H1 (cell line): ENCODE data around the gene HGFAC. TPM values are rescaled to one million over a fixed set of nuclear protein-coding genes. Genes with fewer than 3 reads are reported as not detected.

Experiments used
- CTCF ChIA-PET: fragments of 300-600 bp; sonication (Branson Sonifier 250); formaldehyde crosslinking; loops from one replicate; lab custom pipeline; 2021; ENCODE audit not compliant: partially characterized antibody; lab: Charles Lee
- POLR2A ChIA-PET: fragments of 300-600 bp; sonication (Branson Sonifier 250); formaldehyde crosslinking; loops from one replicate; lab custom pipeline; 2021; ENCODE audit warnings: inconsistent platforms; ENCODE audit not compliant: partially characterized antibody; lab: Charles Lee
- DNase-seq, 2 experiments: peaks; one replicate each; pipeline versions ENCODE4 v3.0.0 to v3.0.0-alpha.2; 2010 to 2022; ENCODE audit warnings: low spot score in 2 of 2, low read depth in 1 of 2, mixed read lengths in 1 of 2
- FAIRE-seq: peaks from 2 replicates; lab custom pipeline; 2011; peaks lifted over from hg19 to GRCh38; lab: Jason Lieb, UNC
- H2AFZ ChIP-seq: 2 replicates; pipeline ENCODE4 v1.8.1; 2012; ENCODE audit warnings: low read length, inconsistent platforms
- H2AK5ac ChIP-seq: 2 replicates; pipeline ENCODE4 v1.6.1; 2013; ENCODE audit warnings: low read depth, low read length
- H2BK120ac ChIP-seq: replicated peaks from 2 replicates; pipeline ENCODE3; 2013; ENCODE audit warnings: low read depth, low read length, inconsistent platforms
- H2BK12ac ChIP-seq: 2 replicates; pipeline ENCODE4 v1.6.1; 2013; ENCODE audit warnings: low read depth, low read length
- H2BK15ac ChIP-seq: 2 replicates; pipeline ENCODE4 v1.6.1; 2013; ENCODE audit warnings: low read length
- H2BK20ac ChIP-seq: 2 replicates; pipeline ENCODE4 v1.6.1; 2013; ENCODE audit warnings: low read length
- H2BK5ac ChIP-seq: 2 replicates; pipeline ENCODE4 v1.6.1; 2013; ENCODE audit warnings: low read depth, low read length
- H3K14ac ChIP-seq: 2 replicates; pipeline ENCODE4 v1.6.1; 2013; ENCODE audit warnings: inconsistent platforms; ENCODE audit not compliant: insufficient read length
- H3K18ac ChIP-seq: 2 replicates; pipeline ENCODE4 v1.6.1; 2013; ENCODE audit warnings: low read length; ENCODE audit errors: extremely low read depth
- H3K23ac ChIP-seq: 2 replicates; pipeline ENCODE4 v1.6.1; 2013; ENCODE audit warnings: inconsistent platforms; ENCODE audit not compliant: insufficient read length
- H3K23me2 ChIP-seq: 2 replicates; pipeline ENCODE4 v1.6.1; 2013; ENCODE audit warnings: low read depth, low read length
- H3K27ac ChIP-seq: 2 replicates; pipeline ENCODE4 v1.6.1; 2011; ENCODE audit warnings: low read depth, low read length, inconsistent platforms
- H3K27me3 ChIP-seq, 4 experiments: replicated peaks in 1 of 4; 1 replicate in 1 of 4; 2 replicates in 3 of 4; pipeline versions ENCODE4 v1.6.1 to v1.8.1; 2011 to 2013; ENCODE audit warnings: low read length in 3 of 4, mild to moderate bottlenecking in 3 of 4, inconsistent platforms in 2 of 4, mixed read lengths in 2 of 4, moderate library complexity in 1 of 4; ENCODE audit not compliant: control insufficient read depth in 3 of 4, insufficient read depth in 3 of 4; ENCODE audit errors: extremely low read depth in 1 of 4
- H3K36me3 ChIP-seq, 4 experiments: 2 replicates each; pipeline versions ENCODE4 v1.6.1 to v1.8.1; 2011 to 2013; ENCODE audit warnings: mild to moderate bottlenecking in 4 of 4, low read length in 3 of 4, moderate library complexity in 2 of 4, control low read depth in 1 of 4, inconsistent platforms in 1 of 4; ENCODE audit not compliant: insufficient read depth in 4 of 4, control insufficient read depth in 2 of 4
- H3K4ac ChIP-seq: replicated peaks from 2 replicates; pipeline ENCODE3; 2013; ENCODE audit warnings: low read length, low read depth, mixed read lengths, inconsistent platforms; ENCODE audit not compliant: insufficient read length
- H3K4me1 ChIP-seq, 4 experiments: replicated peaks in 1 of 4; 1 replicate in 1 of 4; 2 replicates in 3 of 4; pipeline versions ENCODE4 v1.6.1 to v1.8.1; 2011 to 2013; ENCODE audit warnings: low read length in 3 of 4, inconsistent platforms in 2 of 4, mixed read lengths in 1 of 4; ENCODE audit not compliant: insufficient read depth in 4 of 4, control insufficient read depth in 3 of 4
- H3K4me2 ChIP-seq, 2 experiments: 2 replicates each; pipeline versions ENCODE4 v1.6.1 to v1.8.1; 2011 to 2013; ENCODE audit warnings: low read depth in 2 of 2, low read length in 2 of 2, control low read depth in 1 of 2, inconsistent platforms in 1 of 2, mild to moderate bottlenecking in 1 of 2; ENCODE audit not compliant: insufficient read depth in 1 of 2
- H3K4me3 ChIP-seq, 4 experiments: fragments of 200-600, 300-600 bp in 1 of 4; sonication (generic), shearing (Covaris generic), sonication (Bioruptor Twin) in 1 of 4; 2 replicates each; pipeline versions ENCODE4 v1.5.1 to v1.8.1; 2011 to 2016; ENCODE audit warnings: low read length in 4 of 4, low read depth in 3 of 4, control low read depth in 2 of 4, inconsistent platforms in 2 of 4, mild to moderate bottlenecking in 2 of 4, mixed read lengths in 1 of 4, moderate library complexity in 1 of 4; ENCODE audit not compliant: insufficient read depth in 2 of 4; ENCODE audit errors: extremely low read depth in 1 of 4
- H3K56ac ChIP-seq: replicated peaks from 2 replicates; pipeline ENCODE3; 2013; ENCODE audit warnings: low read depth, mild to moderate bottlenecking, mixed read lengths, low read length, inconsistent platforms; ENCODE audit not compliant: insufficient read length
- H3K79me1 ChIP-seq: 2 replicates; pipeline ENCODE4 v1.6.1; 2013; ENCODE audit warnings: low read depth, low read length, control low read depth
- H3K79me2 ChIP-seq, 2 experiments: 2 replicates each; pipeline versions ENCODE4 v1.6.1 to v1.8.1; 2012 to 2013; ENCODE audit warnings: low read length in 2 of 2, mild to moderate bottlenecking in 2 of 2, inconsistent platforms in 1 of 2; ENCODE audit not compliant: insufficient read depth in 2 of 2, control insufficient read depth in 1 of 2
- H3K9ac ChIP-seq, 4 experiments: replicated peaks in 1 of 4; 1 replicate in 1 of 4; 2 replicates in 3 of 4; pipeline versions ENCODE4 v1.6.1 to v1.8.1; 2011 to 2013; ENCODE audit warnings: low read depth in 3 of 4, low read length in 3 of 4, control low read depth in 2 of 4, mild to moderate bottlenecking in 2 of 4, moderate library complexity in 2 of 4, inconsistent platforms in 1 of 4; ENCODE audit errors: extremely low read depth in 1 of 4
- H3K9me3 ChIP-seq, 2 experiments: 2 replicates each; pipeline versions ENCODE4 v1.6.1 to v1.8.1; 2012 to 2013; ENCODE audit warnings: mild to moderate bottlenecking in 2 of 2, moderate library complexity in 2 of 2, control low read depth in 1 of 2, inconsistent platforms in 1 of 2, low read depth in 1 of 2, low read length in 1 of 2, mixed read lengths in 1 of 2; ENCODE audit not compliant: insufficient read depth in 2 of 2
- H4K20me1 ChIP-seq, 2 experiments: replicated peaks in 1 of 2; 2 replicates each; pipeline versions ENCODE3 to v1.8.1; 2011 to 2013; ENCODE audit warnings: inconsistent platforms in 2 of 2, low read length in 2 of 2, mild to moderate bottlenecking in 1 of 2; ENCODE audit not compliant: insufficient read depth in 2 of 2, control insufficient read depth in 1 of 2
- H4K5ac ChIP-seq: 2 replicates; pipeline ENCODE4 v1.6.1; 2013; ENCODE audit warnings: low read length, low read depth, mixed read lengths, inconsistent platforms; ENCODE audit not compliant: insufficient read length
- H4K8ac ChIP-seq: 2 replicates; pipeline ENCODE4 v1.8.0; 2013; ENCODE audit warnings: mild to moderate bottlenecking, moderate library complexity, low read length, inconsistent platforms; ENCODE audit not compliant: insufficient read depth; ENCODE audit errors: extremely low read depth
- H4K91ac ChIP-seq: replicated peaks from 2 replicates; pipeline ENCODE3; 2013; ENCODE audit warnings: low read length, mixed read lengths, inconsistent platforms; ENCODE audit not compliant: insufficient read length
- BCL11A ChIP-seq, 2 experiments: IDR thresholded peaks; one replicate each; pipeline ENCODE4 v1.6.1; 2011; ENCODE audit warnings: low read depth in 2 of 2, low read length in 2 of 2, mild to moderate bottlenecking in 2 of 2
- CEBPB ChIP-seq: IDR thresholded peaks from 2 replicates; pipeline ENCODE4 v1.6.1; 2012; ENCODE audit warnings: low read depth, low read length
- CREB1 ChIP-seq: IDR thresholded peaks from 2 replicates; pipeline ENCODE4 v1.6.1; 2012; ENCODE audit warnings: inconsistent platforms
- HDAC2 ChIP-seq, 2 experiments: fragments of 300-600 bp in 1 of 2; sonication (generic) in 1 of 2; IDR thresholded peaks; 2 replicates each; pipeline ENCODE4 v1.6.1; 2011 to 2012; ENCODE audit warnings: low read depth in 2 of 2, low read length in 2 of 2, mild to moderate bottlenecking in 2 of 2, moderate library complexity in 2 of 2, borderline replicate concordance in 1 of 2, inconsistent platforms in 1 of 2
- HDAC6 ChIP-seq: IDR thresholded peaks from one replicate; pipeline ENCODE4 v1.7.1; 2012; ENCODE audit warnings: low read depth, mild to moderate bottlenecking, inconsistent platforms, low read length, moderate library complexity
- JUN ChIP-seq: IDR thresholded peaks from 2 replicates; pipeline ENCODE4 v1.6.1; 2011; ENCODE audit warnings: low read depth, mild to moderate bottlenecking, improper control_type of control experiment, low read length
- MAFK ChIP-seq: IDR thresholded peaks from 2 replicates; pipeline ENCODE4 v1.6.1; 2012; ENCODE audit warnings: low read depth, mild to moderate bottlenecking, improper control_type of control experiment, low read length
- RAD21 ChIP-seq, 2 experiments: IDR thresholded peaks in 1 of 2; conservative IDR thresholded peaks in 1 of 2; 2 replicates each; pipeline ENCODE4 v1.6.1; 2011; ENCODE audit warnings: low read depth in 2 of 2, low read length in 2 of 2, improper control_type of control experiment in 1 of 2, inconsistent platforms in 1 of 2, mild to moderate bottlenecking in 1 of 2, moderate library complexity in 1 of 2
- RNF2 ChIP-seq: fragments of 200-900, 300-1000 bp; sonication (generic); IDR thresholded peaks from 2 replicates; pipeline ENCODE4 v1.7.1; 2016; ENCODE audit warnings: borderline replicate concordance, low read depth, mild to moderate bottlenecking, antibody characterized with exemption, low read length; ENCODE audit not compliant: poor library complexity, severe bottlenecking; ENCODE audit errors: missing control alignments
- SP1 ChIP-seq: IDR thresholded peaks from 2 replicates; pipeline ENCODE4 v1.6.1; 2011; ENCODE audit warnings: low read depth, low read length
- SP4 ChIP-seq: IDR thresholded peaks from 2 replicates; pipeline ENCODE4 v1.6.1; 2012; ENCODE audit warnings: low read length, inconsistent platforms
- TCF12 ChIP-seq: IDR thresholded peaks from 2 replicates; pipeline ENCODE4 v1.6.1; 2011; ENCODE audit warnings: low read depth, mild to moderate bottlenecking, low read length
- WGBS, 2 experiments: shearing (Covaris generic) in 1 of 2; methylation state at CpG; one replicate each; pipeline versions ENCODE4 v1.1.6 to v1.1.7; 2013 to 2015; ENCODE audit warnings: low lambda C conversion rate in 2 of 2, mixed read lengths in 2 of 2, inconsistent platforms in 1 of 2, low coverage in 1 of 2, missing lambda C conversion rate in 1 of 2; ENCODE audit not compliant: insufficient replicate concordance in 2 of 2, insufficient coverage in 1 of 2, insufficient read length in 1 of 2; ENCODE audit errors: extremely low coverage in 1 of 2, missing lambda C conversion rate in 1 of 2; 5-methylcytosine and 5-hydroxymethylcytosine counted together
- polyA plus RNA-seq, 7 experiments: library from polyadenylated mRNA; depleted of rRNA in 3 of 7; stranded (reverse) in 5 of 7; unstranded in 2 of 7; fragments of >200 nt in 5 of 7; fragments of 200-250 nt in 2 of 7; gene quantifications; 1 replicate in 5 of 7; 2 replicates in 1 of 7; 4 replicates in 1 of 7; pipeline versions ENCODE4 v1.2.1 to v1.2.3, GENCODE V29; 2011 to 2013; ENCODE audit warnings: missing spikeins in 2 of 7, mixed read lengths in 2 of 7
- total RNA-seq: library from RNA; stranded (reverse); fragmentation: NEBNext Ultra II Directional; extraction: Animal tissue kit (Norgen Biotek cat#: 25700); gene quantifications from 2 replicates; pipeline ENCODE4 v1.2.1, GENCODE V29; 2021
- TF ChIP-seq, protein P1 (sequence below): IDR thresholded peaks from 2 replicates; pipeline ENCODE4 v1.6.1; 2012; ENCODE audit warnings: inconsistent platforms

The HGFAC gene
- total and polyA plus RNA-seq, 2 of the 8 experiments (the other 6 are each of a cell fraction or from before 2014, with no cell fraction given): 0.14 to 0.15 TPM

DNA sequence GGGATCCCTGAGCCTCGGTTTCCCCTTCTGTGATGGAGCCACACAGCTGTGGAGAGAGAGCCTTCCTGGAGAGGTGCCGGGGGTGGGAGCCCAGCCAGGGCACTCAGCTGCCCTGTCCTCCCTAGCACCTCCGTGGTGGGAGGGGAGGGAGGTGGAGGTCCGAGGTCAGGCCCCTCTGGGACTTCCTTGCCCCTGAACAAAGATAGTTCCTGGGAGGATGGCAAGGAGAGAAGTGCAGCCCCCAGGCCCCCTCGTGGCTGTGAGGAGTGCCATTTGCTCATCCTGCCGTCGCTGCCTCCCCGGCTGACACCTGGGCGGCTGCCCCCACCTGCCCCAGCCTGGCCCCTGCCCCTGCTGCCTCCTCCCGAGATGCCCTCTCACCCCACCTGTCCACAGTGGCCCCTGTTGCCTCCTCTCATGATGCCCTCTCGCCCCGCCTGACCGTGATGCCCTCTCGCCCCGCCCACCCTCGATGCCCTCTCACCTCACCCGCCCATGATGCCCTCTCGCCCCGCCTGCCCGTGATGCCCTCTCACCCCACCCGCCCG is 34.0 kb downstream of the HGFAC start:
- Histone ChIP-seq H4K91ac (no peak overlapping the region), H3K9ac (no peak overlapping the region), H4K5ac (no peak overlapping the region), H2BK20ac (no peak overlapping the region), H2BK120ac (no peak overlapping the region), H2BK12ac (no peak overlapping the region), H3K23me2 (no peaks in the 10 kb centered on the region; the same call in 1 of the 2 replicates), H3K27ac (no peak overlapping the region), H3K23ac (no peak overlapping the region), H3K4me2 (no peak overlapping the region), H2AK5ac (no peak overlapping the region), H3K79me2 (no peaks in the 10 kb centered on the region), H3K4ac (no peak overlapping the region), H3K14ac (no peak overlapping the region), H3K18ac (no peak overlapping the region), H3K4me3 (no peak overlapping the region), H3K9me3 (no peaks in the 10 kb centered on the region), H4K20me1 (no peaks in the 10 kb centered on the region), H3K36me3 (no peaks in the 10 kb centered on the region), H2AFZ (no peak overlapping the region), H3K56ac (no peak overlapping the region), H3K27me3 (peaks cover 4 to 64% (median 42%) of the 10 kb centered on the region in 4 experiments; a peak in 5 of 7 replicates), H3K79me1 (no peaks in the 10 kb centered on the region), H2BK5ac (no peak overlapping the region), H4K8ac (no peak overlapping the region), H2BK15ac (no peak overlapping the region), H3K4me1 (peaks cover 0 to 8% (median 5%) of the 10 kb centered on the region in 4 experiments; a peak in 5 of 7 replicates)
- CTCF ChIA-PET: interaction anchor here (6.8 kb wide), 1 partner anchor 9 kb away, joined by 48 read pairs; no protein-coding TSS in a partner anchor
- FAIRE-seq (no peak), DNase-seq (no peak)
- 77% methylated on average over 4 of the region's 22 CpGs; no CpG with 5 or more reads in 1 of the 2 experiments for WGBS, 2 experiments
- POLR2A ChIA-PET: no interaction called here
- TF ChIP-seq HDAC6 (no peak), SP4 (no peak), HDAC2 (IDR thresholded peaks at IDR 0.05; ENCODE audit: borderline replicate concordance in 1 of 2, low read depth in 2 of 2, low read length in 2 of 2) (no peak), RAD21 (IDR thresholded peaks at IDR 0.05 in 1 of 2, conservative IDR thresholded peaks at IDR 0.05 in 1 of 2; ENCODE audit: low read depth in 2 of 2, low read length in 2 of 2) (no peak), JUN (no peak), CREB1 (no peak), MAFK (no peak), SP1 (no peak), CEBPB (no peak), RNF2 (no peak), TCF12 (no peak), BCL11A (IDR thresholded peaks at IDR 0.05; ENCODE audit: low read depth in 2 of 2, low read length in 2 of 2) (no peak)
- TF ChIP-seq, protein P1, sequence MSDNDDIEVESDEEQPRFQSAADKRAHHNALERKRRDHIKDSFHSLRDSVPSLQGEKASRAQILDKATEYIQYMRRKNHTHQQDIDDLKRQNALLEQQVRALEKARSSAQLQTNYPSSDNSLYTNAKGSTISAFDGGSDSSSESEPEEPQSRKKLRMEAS: no peak
